Spleen (tissue), 11 donors: ENCODE measurements around the gene SLC8A1. TPM values are rescaled to one million over a fixed set of nuclear protein-coding genes. Genes with fewer than 3 reads are reported as not detected.

ENCODE experiments used
- DNase-seq: peaks from one replicate; pipeline ENCODE4 v3.0.0-alpha.2; 2020
- H3K27ac ChIP-seq, 8 donors: fragments of 200-600 bp; sonication (generic) in 7 of 8; 1 replicate in 4 of 8; 2 replicates in 4 of 8; pipeline versions ENCODE4 v1.5.0 to v1.8.0; 2016 to 2021; ENCODE audit warnings: inconsistent platforms in 4 of 8, mild to moderate bottlenecking in 4 of 8, moderate library complexity in 1 of 8
- H3K27me3 ChIP-seq, 7 donors: fragments of 200-600 bp; sonication (generic) in 6 of 7; replicated peaks in 1 of 7; 1 replicate in 4 of 7; 2 replicates in 3 of 7; pipeline versions ENCODE4 v1.5.0 to v1.8.0; 2016 to 2021; ENCODE audit warnings: inconsistent platforms in 3 of 7, mild to moderate bottlenecking in 1 of 7
- H3K36me3 ChIP-seq, 6 donors: fragments of 200-600 bp; sonication (generic) in 5 of 6; 1 replicate in 4 of 6; 2 replicates in 2 of 6; pipeline versions ENCODE4 v1.5.0 to v1.8.0; 2016 to 2021; ENCODE audit warnings: inconsistent platforms in 2 of 6
- H3K4me1 ChIP-seq, 6 donors: fragments of 200-600 bp; sonication (generic) in 5 of 6; 1 replicate in 3 of 6; 2 replicates in 3 of 6; pipeline versions ENCODE4 v1.5.0 to v1.8.0; 2016 to 2021; ENCODE audit warnings: inconsistent platforms in 3 of 6
- H3K4me3 ChIP-seq, 8 donors: fragments of 200-600 bp; sonication (generic) in 7 of 8; 1 replicate in 4 of 8; 2 replicates in 4 of 8; pipeline versions ENCODE4 v1.5.0 to v1.8.0; 2016 to 2021; ENCODE audit warnings: inconsistent platforms in 4 of 8, mild to moderate bottlenecking in 4 of 8, moderate library complexity in 2 of 8
- H3K9me3 ChIP-seq, 8 donors: fragments of 200-600 bp; sonication (generic) in 7 of 8; 1 replicate in 4 of 8; 2 replicates in 4 of 8; pipeline versions ENCODE4 v1.5.0 to v1.8.0; 2016 to 2021; ENCODE audit warnings: inconsistent platforms in 4 of 8
- CTCF ChIP-seq, 11 experiments: fragments of 200-600 bp in 7 of 11; fragments of 450-650 bp in 4 of 11; sonication (generic) in 4 of 11; IDR thresholded peaks in 8 of 11; conservative IDR thresholded peaks in 3 of 11; 1 replicate in 7 of 11; 2 replicates in 4 of 11; pipeline versions ENCODE4 v1.4.0 to v1.8.0; 2016 to 2021; ENCODE audit warnings: antibody characterized with exemption in 11 of 11, inconsistent platforms in 4 of 11, mild to moderate bottlenecking in 1 of 11
- POLR2A ChIP-seq, 3 donors: fragments of 450-650 bp; IDR thresholded peaks; one replicate each; pipeline ENCODE4 v1.5.1; 2017; ENCODE audit warnings: antibody characterized with exemption in 3 of 3, mild to moderate bottlenecking in 1 of 3
- POLR2AphosphoS5 ChIP-seq, 3 donors: sonication (generic); formaldehyde crosslinking; IDR thresholded peaks; one replicate each; pipeline ENCODE4 v1.5.1; 2017; ENCODE audit warnings: antibody characterized with exemption in 3 of 3
- WGBS, 5 donors: extraction: QIAGEN DNeasy Blood & Tissue Kit in 3 of 5; methylation state at CpG; one replicate each; pipeline versions ENCODE4 v1.1.5 to v1.1.7; 2013 to 2018; 5-methylcytosine and 5-hydroxymethylcytosine counted together
- intact Hi-C: fragments of 100-400 bp; cut with DNase I; formaldehyde crosslinking; loops from one replicate; pipeline ENCODE4 v1.15.0; 2023; ENCODE audit warnings: low total_unique reads
- polyA plus RNA-seq, 3 donors: library from polyadenylated mRNA; stranded (reverse); fragments of 200-250 nt; gene quantifications; one replicate each; pipeline ENCODE4 v1.2.1, GENCODE V29; 2013
- total RNA-seq, 7 donors: library from RNA; depleted of rRNA in 3 of 7; stranded (reverse); fragments of >200 nt in 3 of 7; fragmentation: NEBNext Ultra II Directional in 4 of 7; extraction: Animal tissue kit (Norgen Biotek cat#: 25700) in 4 of 7; gene quantifications; one replicate each; pipeline versions ENCODE4 v1.1.0 to v1.2.1, GENCODE V29; 2016 to 2021
- donor health status: healthy with polysubstance abuse.
- donor health status: DM: no; HTN: no; CAD: no; lungs with moderate emphysema.
- donor health status: DM: no; HTN: no; CAD: no.
- donor health status: Bipolar disorder and iron deficiency.
- donor health status: healthy.
- donor health status: DM: no; HTN: no; CAD: no.
- donor health status: DM: yes; HTN: yes; CAD: no.

SLC8A1 gene
- total and polyA plus RNA-seq, 10 donors: 0.36 to 86.0 (median 58.3) TPM

GRCh38 chr2:40357667-40358066 lies 94.2 kb downstream of the SLC8A1 start:
- Histone ChIP-seq H3K4me1 (peaks cover 0 to 8% (median 0%) of the 10 kb centered on the region in 6 donors), H3K27ac (no peak overlapping the region), H3K9me3 (no peaks in the 10 kb centered on the region), H3K27me3 (no peaks in the 10 kb centered on the region), H3K36me3 (no peaks in the 10 kb centered on the region), H3K4me3 (no peak overlapping the region)
- no peak for DNase-seq
- TF ChIP-seq CTCF (IDR thresholded peaks at IDR 0.05 in 8 of 11, conservative IDR thresholded peaks at IDR 0.05 in 3 of 11) (no peak), POLR2AphosphoS5 (IDR thresholded peaks at IDR 0.05) (no peak), POLR2A (IDR thresholded peaks at IDR 0.05) (no peak)
- intact Hi-C loops: no loop called here
- 75 to 79% (median 77%) methylated on average over 3 of the region's 3 CpGs for WGBS, 5 donors

DNA sequence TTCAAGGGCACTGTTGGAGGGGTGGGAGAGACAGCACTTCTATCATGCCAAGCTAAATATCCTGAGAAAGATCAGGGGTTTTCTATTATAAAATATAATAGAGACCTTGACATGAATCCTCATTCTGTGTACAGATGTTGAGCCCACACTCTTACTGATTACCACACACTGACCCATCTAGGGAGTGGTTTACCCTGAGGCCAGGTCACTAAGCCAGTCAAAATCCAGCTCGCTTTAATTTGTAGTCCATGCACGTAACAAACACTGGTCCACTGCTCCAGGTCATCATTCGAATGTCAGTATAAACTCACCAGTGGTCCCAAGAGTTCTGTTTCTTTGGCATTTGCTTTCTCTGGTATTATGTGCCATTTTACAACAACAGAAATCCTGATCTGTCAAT lies 96.4 kb downstream of the SLC8A1 start:
- H3K36me3 ChIP-seq: no peaks in the 10 kb centered on the region
- TF ChIP-seq POLR2AphosphoS5 (IDR thresholded peaks at IDR 0.05): no peak
- H3K9me3 ChIP-seq: no peaks in the 10 kb centered on the region
- H3K4me1 ChIP-seq: peaks cover 0 to 8% (median 0%) of the 10 kb centered on the region in 6 donors
- no peak overlapping the region for H3K4me3 ChIP-seq
- H3K27ac ChIP-seq: no peak overlapping the region
- 89 to 100% (median 91%) methylated on average over 3 of the region's 3 CpGs for WGBS, 5 donors
- H3K27me3 ChIP-seq: no peaks in the 10 kb centered on the region
- intact Hi-C loops: no loop called here
- DNase-seq: no peak

- no peak for TF ChIP-seq POLR2A (IDR thresholded peaks at IDR 0.05)
- TF ChIP-seq CTCF (IDR thresholded peaks at IDR 0.05 in 8 of 11, conservative IDR thresholded peaks at IDR 0.05 in 3 of 11): no peak
- no peak for TF ChIP-seq POLR2AphosphoS5 (IDR thresholded peaks at IDR 0.05)
- Histone ChIP-seq H3K4me3 (no peak overlapping the region), H3K27ac (peak overlapping the region in 4 of 8 donors; percentile 4 to 38 (median 26)), H3K4me1 (peaks cover 0 to 10% (median 0%) of the 10 kb centered on the region in 6 donors), H3K36me3 (no peaks in the 10 kb centered on the region), H3K27me3 (no peaks in the 10 kb centered on the region), H3K9me3 (no peaks in the 10 kb centered on the region)
- no peak for DNase-seq
- intact Hi-C loops: no loop called here
- 75 to 92% (median 81%) methylated on average over 5 of the region's 5 CpGs for WGBS, 5 donors
Measured at GRCh38 chr2:40353231-40353630, 98.7 kb downstream of the SLC8A1 start.

- 79 to 88% (median 84%) methylated on average over 7 of the region's 7 CpGs for WGBS, 5 donors
- H3K27me3 ChIP-seq: no peaks in the 10 kb centered on the region
- peaks cover 0 to 16% (median 0%) of the 10 kb centered on the region in 6 donors for H3K4me1 ChIP-seq
- H3K4me3 ChIP-seq: no peak overlapping the region
- no peaks in the 10 kb centered on the region for H3K9me3 ChIP-seq
- peak overlapping the region in 4 of 8 donors; percentile 4 to 38 (median 26) for H3K27ac ChIP-seq
- TF ChIP-seq POLR2A (IDR thresholded peaks at IDR 0.05) (no peak), CTCF (IDR thresholded peaks at IDR 0.05 in 8 of 11, conservative IDR thresholded peaks at IDR 0.05 in 3 of 11) (no peak), POLR2AphosphoS5 (IDR thresholded peaks at IDR 0.05) (no peak)
- intact Hi-C loops: no loop called here
- no peak for DNase-seq
- H3K36me3 ChIP-seq: no peaks in the 10 kb centered on the region
Measured at GRCh38 chr2:40352703-40353099, 99.2 kb downstream of the SLC8A1 start.
